Sigmoid colon (tissue), 4 donors: ENCODE results near the gene SYNE2.

Experiments
- POLR2A ChIP-seq, 2 donors: fragments of 450-650 bp; IDR thresholded peaks; one replicate each; pipeline ENCODE4 v1.6.1; 2016; ENCODE audit warnings: antibody characterized with exemption in 2 of 2, mild to moderate bottlenecking in 2 of 2, moderate library complexity in 2 of 2
- POLR2AphosphoS5 ChIP-seq, 4 donors: sonication (generic); formaldehyde crosslinking; IDR thresholded peaks; one replicate each; pipeline ENCODE4 v1.6.1; 2017; ENCODE audit warnings: antibody characterized with exemption in 4 of 4
- TF ChIP-seq, protein P1 (sequence below), 4 experiments: fragments of 450-650 bp in 3 of 4; fragments of 200-600 bp in 1 of 4; IDR thresholded peaks; one replicate each; pipeline ENCODE4 v1.5.1; 2016 to 2019; ENCODE audit warnings: antibody characterized with exemption in 4 of 4, mild to moderate bottlenecking in 3 of 4, moderate library complexity in 2 of 4

DNA sequence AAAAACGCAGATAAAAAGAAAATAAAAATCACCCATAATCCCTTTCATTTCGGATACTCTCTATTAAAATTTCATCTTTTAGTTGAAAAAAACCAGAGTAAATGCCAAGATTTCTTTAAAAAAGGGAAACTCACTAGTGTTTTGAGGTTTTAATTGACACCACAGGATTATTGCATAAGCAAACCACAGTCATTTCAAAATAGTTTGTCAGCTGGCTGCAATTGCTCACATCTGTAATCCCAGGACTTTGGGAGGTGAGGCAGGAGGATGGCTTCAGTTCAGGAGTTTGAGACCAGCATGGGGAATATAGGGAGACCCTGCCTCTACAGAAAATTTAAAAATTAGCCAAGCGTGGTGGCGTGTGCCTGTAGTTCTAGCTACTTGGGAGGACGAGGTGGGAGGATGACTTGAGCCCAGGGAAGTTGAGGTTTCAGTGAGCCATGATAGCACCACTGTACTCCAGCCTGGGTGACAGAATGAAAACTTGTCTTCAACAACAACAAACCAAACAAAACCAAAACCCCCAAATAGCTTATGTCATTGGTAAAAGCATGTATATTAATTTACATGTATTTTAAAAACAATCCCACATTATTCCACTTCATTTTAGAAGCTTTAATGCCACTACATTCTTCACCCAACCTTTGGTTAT lies 48.8 kb downstream of the SYNE2 start:
- TF ChIP-seq, protein P1, sequence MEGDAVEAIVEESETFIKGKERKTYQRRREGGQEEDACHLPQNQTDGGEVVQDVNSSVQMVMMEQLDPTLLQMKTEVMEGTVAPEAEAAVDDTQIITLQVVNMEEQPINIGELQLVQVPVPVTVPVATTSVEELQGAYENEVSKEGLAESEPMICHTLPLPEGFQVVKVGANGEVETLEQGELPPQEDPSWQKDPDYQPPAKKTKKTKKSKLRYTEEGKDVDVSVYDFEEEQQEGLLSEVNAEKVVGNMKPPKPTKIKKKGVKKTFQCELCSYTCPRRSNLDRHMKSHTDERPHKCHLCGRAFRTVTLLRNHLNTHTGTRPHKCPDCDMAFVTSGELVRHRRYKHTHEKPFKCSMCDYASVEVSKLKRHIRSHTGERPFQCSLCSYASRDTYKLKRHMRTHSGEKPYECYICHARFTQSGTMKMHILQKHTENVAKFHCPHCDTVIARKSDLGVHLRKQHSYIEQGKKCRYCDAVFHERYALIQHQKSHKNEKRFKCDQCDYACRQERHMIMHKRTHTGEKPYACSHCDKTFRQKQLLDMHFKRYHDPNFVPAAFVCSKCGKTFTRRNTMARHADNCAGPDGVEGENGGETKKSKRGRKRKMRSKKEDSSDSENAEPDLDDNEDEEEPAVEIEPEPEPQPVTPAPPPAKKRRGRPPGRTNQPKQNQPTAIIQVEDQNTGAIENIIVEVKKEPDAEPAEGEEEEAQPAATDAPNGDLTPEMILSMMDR (IDR thresholded peaks at IDR 0.05), result no peak
- TF ChIP-seq POLR2AphosphoS5 (IDR thresholded peaks at IDR 0.05) (peak in 1 of 4 donors; percentile 32), POLR2A (IDR thresholded peaks at IDR 0.05) (no peak)
